Spinal cord (tissue), 10 donors: Measurements from ENCODE around the gene TAF1D. TPM values are rescaled to one million over a fixed set of nuclear protein-coding genes. Genes with fewer than 3 reads are reported as not detected.

ENCODE experiments used
- DNase-seq, 6 donors: peaks; one replicate each; pipeline versions ENCODE4 v3.0.0 to v3.0.0-alpha.2; 2013 to 2015; ENCODE audit warnings: low spot score in 6 of 6, low read depth in 4 of 6
- H3K27ac ChIP-seq: one replicate; pipeline ENCODE4 v1.5.1; 2013; ENCODE audit warnings: low read depth, low read length, control low read depth
- H3K27me3 ChIP-seq: one replicate; pipeline ENCODE4 v1.6.1; 2013; ENCODE audit warnings: low read length; ENCODE audit not compliant: control insufficient read depth, insufficient read depth
- H3K36me3 ChIP-seq: one replicate; pipeline ENCODE4 v1.6.1; 2013; ENCODE audit warnings: low read length; ENCODE audit not compliant: control insufficient read depth, insufficient read depth
- H3K4me1 ChIP-seq: one replicate; pipeline ENCODE4 v1.6.1; 2013; ENCODE audit warnings: low read length; ENCODE audit not compliant: control insufficient read depth, insufficient read depth
- H3K4me3 ChIP-seq: one replicate; pipeline ENCODE4 v1.5.1; 2013; ENCODE audit warnings: low read depth, low read length, control low read depth
- H3K9me3 ChIP-seq: one replicate; pipeline ENCODE4 v1.6.1; 2013; ENCODE audit warnings: low read length; ENCODE audit not compliant: control insufficient read depth, insufficient read depth
- WGBS: methylation state at CpG from one replicate; pipeline ENCODE4 v1.1.5; 2013; ENCODE audit warnings: missing lambda C conversion rate; ENCODE audit not compliant: insufficient coverage; 5-methylcytosine and 5-hydroxymethylcytosine counted together
- polyA plus RNA-seq, 2 donors: library from polyadenylated mRNA; unstranded; fragments of 120-200 nt; gene quantifications; one replicate each; pipeline ENCODE4 v1.2.1, GENCODE V29; 2013; ENCODE audit not compliant: insufficient read length in 2 of 2
- total RNA-seq, 2 donors: library from RNA; depleted of rRNA in 1 of 2; stranded (reverse); fragments of 120-200 nt in 1 of 2; fragments of >200 nt in 1 of 2; gene quantifications; one replicate each; pipeline versions ENCODE4 v1.2.3 to v1.2.4, GENCODE V29; 2013 to 2014
- donor health status: healthy.

TAF1D gene
- total and polyA plus RNA-seq, 4 donors = 103 to 266 (median 108) TPM

DNA sequence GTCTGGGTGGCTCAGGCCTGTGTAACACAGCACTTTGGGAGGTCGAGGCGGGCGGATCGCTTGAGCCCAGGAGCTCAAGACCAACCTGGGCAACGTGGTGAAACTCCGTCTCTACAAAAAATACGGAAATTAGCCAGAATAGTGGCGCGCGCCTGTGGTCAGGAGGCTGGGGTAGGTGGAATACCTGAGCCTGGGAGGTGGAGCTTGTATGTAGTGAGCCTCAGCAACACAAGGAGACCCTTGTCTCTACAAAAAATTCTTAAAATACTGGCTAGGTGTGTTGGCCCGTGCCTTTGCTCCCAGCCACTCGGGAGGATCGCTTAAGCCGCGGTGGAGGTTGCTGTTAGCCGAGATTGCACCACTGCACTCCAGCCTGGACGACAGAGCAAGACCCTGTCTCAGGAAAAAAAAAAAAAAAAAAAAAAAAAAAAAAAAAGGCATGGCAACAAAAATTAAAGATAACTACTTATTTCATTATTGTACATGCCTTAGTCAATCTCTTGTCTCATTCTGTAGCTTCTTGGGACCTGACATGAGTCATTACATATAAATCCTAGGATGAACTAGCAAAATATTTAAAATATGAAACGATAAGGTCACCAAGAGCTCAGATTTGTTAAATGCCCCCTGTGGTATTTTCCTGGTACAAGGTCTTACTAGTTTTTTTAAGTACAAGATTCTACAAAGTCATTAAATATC, 1.1 kb downstream of the TAF1D start:
- Histone ChIP-seq H3K27me3 (no peaks in the 10 kb centered on the region), H3K36me3 (peaks cover 16% of the 10 kb centered on the region), H3K4me3 (peak overlapping the region; percentile 100), H3K9me3 (no peaks in the 10 kb centered on the region), H3K4me1 (peaks cover 24% of the 10 kb centered on the region), H3K27ac (no peak overlapping the region)
- 3% methylated on average over 11 of the region's 18 CpGs for WGBS
- peak in 1 of 6 donors; percentile 7 for DNase-seq

DNA sequence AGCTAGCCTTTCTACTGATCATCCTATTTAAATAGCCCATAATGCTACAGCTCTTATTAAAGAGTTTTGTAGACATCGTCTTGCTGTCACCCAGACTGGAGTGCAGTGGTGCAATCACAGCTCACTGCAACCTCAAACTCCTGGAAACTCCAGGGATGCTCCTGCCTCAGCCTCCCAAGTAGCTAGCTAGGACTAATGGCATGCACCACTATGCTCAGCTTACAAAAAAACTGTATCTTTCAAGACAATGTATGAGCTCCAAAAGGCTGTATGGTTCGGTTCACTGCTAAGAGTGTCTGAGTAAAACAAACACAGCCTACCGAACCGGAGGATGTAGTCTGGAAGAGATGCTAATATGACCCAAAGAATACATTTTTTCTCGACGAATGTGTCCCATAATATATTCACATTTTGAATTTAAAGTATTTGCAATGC, 2.6 kb downstream of the TAF1D start:
- no peak overlapping the region for H3K27ac ChIP-seq
- H3K27me3 ChIP-seq = no peaks in the 10 kb centered on the region
- no peak for DNase-seq
- 73% methylated on average over 1 of the region's 6 CpGs for whole genome bisulfite sequencing
- H3K9me3 ChIP-seq = no peaks in the 10 kb centered on the region
- peak overlapping the region; percentile 100 for H3K4me3 ChIP-seq
- peaks cover 22% of the 10 kb centered on the region for H3K36me3 ChIP-seq
- peaks cover 24% of the 10 kb centered on the region for H3K4me1 ChIP-seq

DNA sequence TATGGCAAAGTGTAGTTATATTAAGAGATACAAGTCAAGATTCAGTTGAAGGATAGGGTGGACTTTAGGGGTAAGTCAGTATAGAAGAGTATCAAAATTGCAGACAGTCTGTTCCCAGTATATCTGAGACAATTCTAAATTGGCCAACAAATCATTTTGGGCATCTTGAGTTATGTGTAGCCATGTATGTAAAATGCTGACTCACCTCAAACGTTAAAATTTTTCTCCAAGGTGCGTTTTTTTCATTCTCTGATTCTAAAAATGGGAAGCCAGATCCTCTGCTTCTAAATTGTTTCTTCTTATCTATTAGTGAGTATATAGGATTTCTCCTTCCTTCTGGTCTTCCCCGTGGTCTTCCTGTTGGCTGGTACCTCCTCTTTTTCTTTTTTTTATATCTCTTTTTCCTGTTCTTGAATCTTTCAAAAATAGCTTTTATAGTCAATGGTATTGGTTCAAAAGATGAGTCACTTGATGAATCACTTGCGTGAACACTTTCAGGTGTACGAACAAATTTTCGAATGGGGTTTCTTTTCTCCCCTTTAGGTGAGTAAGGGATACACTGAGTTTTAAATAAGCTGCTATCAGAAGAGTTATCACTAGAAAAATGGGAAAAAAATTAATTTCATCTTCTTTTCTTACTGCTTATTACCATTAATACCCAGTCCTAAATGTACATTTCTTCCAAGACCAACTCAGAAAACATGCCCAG, 3.2 kb downstream of the TAF1D start:
- Histone ChIP-seq H3K4me3 (no peak overlapping the region), H3K36me3 (peaks cover 16% of the 10 kb centered on the region)
- no CpG with 5 or more reads among the region's 6 CpGs for WGBS

GRCh38 chr11:93736129-93736528, 5.2 kb downstream of the TAF1D start:
- Histone ChIP-seq H3K4me1 (peaks cover 7% of the 10 kb centered on the region), H3K27ac (no peak overlapping the region), H3K4me3 (no peak overlapping the region), H3K27me3 (no peaks in the 10 kb centered on the region), H3K36me3 (peaks cover 15% of the 10 kb centered on the region), H3K9me3 (no peaks in the 10 kb centered on the region)
- DNase-seq = no peak

More for the DNA sequence above, 3.2 kb downstream of the TAF1D start:
- H3K27me3 ChIP-seq = no peaks in the 10 kb centered on the region
- DNase-seq = no peak
- peaks cover 18% of the 10 kb centered on the region for H3K4me1 ChIP-seq
- H3K27ac ChIP-seq = no peak overlapping the region
- no peaks in the 10 kb centered on the region for H3K9me3 ChIP-seq

DNA sequence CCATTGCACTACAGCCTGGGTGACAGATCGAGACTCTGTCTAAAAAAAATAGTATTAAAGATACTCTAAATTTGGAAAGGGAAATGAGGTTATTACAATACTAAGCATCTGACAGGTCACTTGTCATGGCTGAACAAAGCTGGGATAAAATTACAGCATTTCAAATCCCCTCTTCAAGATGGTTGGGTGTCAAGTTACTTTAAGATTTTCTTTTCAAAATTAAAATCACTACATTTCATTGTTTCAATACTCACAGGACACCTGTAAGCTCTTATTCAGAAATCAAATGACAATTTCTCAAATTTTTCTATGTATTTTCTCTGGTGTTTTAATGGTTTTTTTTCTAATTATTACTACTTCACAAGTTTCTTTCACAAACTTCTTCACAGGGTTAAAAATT, 5.7 kb downstream of the TAF1D start:
- no CpG with 5 or more reads among the region's 1 CpG for WGBS
- Histone ChIP-seq H3K4me3 (no peak overlapping the region), H3K27me3 (no peaks in the 10 kb centered on the region), H3K27ac (no peak overlapping the region), H3K36me3 (peaks cover 15% of the 10 kb centered on the region), H3K9me3 (no peaks in the 10 kb centered on the region), H3K4me1 (peaks cover 7% of the 10 kb centered on the region)
- no peak for DNase-seq

GRCh38 chr11:93734427-93735222, 6.7 kb downstream of the TAF1D start:
- peaks cover 11% of the 10 kb centered on the region for H3K36me3 ChIP-seq
- H3K27ac ChIP-seq = no peak overlapping the region
- H3K9me3 ChIP-seq = no peaks in the 10 kb centered on the region
- WGBS = no CpG with 5 or more reads among the region's 1 CpG
- DNase-seq = no peak
- H3K27me3 ChIP-seq = no peaks in the 10 kb centered on the region
- no peak overlapping the region for H3K4me3 ChIP-seq
- H3K4me1 ChIP-seq = peaks cover under 1% of the 10 kb centered on the region

DNA sequence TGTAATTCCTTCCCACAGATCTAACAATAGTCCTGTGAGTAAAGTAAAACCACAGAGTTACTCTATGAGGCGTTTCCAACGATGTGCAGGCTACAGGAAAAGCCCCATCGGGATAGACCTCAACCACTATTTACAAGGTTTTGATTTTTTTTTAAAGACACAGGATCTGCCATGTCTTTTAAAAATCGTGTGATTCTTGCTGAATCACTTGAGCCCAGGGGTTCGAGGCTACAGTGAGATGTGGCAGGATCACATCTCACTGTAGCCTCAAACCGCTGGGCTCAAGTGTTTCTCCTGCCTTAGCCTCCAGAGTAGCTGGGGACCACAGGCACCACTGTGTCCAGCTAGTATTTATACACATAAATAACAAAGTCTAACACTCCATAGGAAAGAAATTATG, 7.8 kb downstream of the TAF1D start:
- Histone ChIP-seq H3K36me3 (peaks cover 17% of the 10 kb centered on the region), H3K27ac (no peak overlapping the region), H3K4me3 (no peak overlapping the region), H3K4me1 (no peaks in the 10 kb centered on the region), H3K27me3 (no peaks in the 10 kb centered on the region), H3K9me3 (no peaks in the 10 kb centered on the region)
- WGBS = 85% methylated on average over 5 of the region's 6 CpGs
- DNase-seq = no peak

DNA sequence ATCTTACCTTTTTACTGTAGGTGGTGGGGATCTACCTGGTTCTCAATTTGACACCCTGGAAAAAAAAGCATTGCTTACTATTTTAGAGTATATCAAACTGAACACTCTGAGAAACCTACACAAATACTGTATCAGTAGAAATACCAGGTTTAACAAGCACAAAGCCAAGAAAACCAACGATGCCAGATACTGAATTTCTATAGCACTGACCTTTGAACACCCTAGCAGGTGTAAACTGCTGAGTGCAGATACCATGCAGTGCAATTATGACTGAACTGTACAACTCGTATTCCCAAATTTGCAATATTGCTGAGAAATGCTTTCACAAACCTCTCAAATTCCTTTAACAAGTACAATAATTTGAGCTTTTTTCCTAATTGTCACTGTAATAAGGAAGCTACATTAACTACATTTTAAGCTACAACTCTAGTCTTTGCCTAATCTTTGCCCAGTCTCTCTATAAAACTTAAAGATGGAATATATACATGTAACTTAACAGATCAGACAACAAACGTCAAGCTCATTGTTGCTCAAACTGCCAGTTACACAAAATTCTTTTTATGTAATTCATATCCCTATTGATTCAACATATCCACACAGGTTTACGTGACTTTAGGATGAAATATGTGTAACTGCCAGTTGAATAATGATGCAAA, 8.9 kb downstream of the TAF1D start:
- Histone ChIP-seq H3K27me3 (no peaks in the 10 kb centered on the region), H3K27ac (no peak overlapping the region), H3K9me3 (no peaks in the 10 kb centered on the region), H3K36me3 (peaks cover 17% of the 10 kb centered on the region), H3K4me3 (no peak overlapping the region), H3K4me1 (no peaks in the 10 kb centered on the region)
- DNase-seq = no peak
- 90% methylated on average over 2 of the region's 4 CpGs for WGBS
